ENCODE data around the gene TMEFF2. TPM values are rescaled to one million over a fixed set of nuclear protein-coding genes. Genes with fewer than 3 reads are reported as not detected.

Gene TMEFF2
- total and polyA plus RNA-seq, 8 donors, result 0.05 to 0.75 TPM; not detected in 6

DNA sequence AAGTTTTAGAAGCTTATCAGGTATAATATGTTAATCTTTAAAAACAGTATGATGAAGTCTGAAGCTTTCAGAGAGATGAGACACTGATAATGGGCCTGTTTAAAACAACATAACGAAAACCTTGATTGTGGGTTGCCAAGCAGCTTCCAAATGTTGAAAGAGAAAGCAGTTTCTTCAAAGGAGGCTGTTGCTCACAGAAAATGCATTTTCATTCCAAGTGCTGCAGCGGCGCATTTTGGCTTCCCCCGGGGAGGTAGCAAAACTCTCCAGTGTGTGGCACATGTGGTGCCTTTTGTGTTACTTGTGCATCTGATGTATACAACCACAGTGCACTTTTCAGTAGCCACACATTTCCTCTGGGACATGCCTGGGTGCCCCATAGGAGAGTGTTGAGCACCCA, 66.1 kb downstream of the TMEFF2 start:
- Histone ChIP-seq H3K27ac (no peak overlapping the region), H3K27me3 (no peaks in the 10 kb centered on the region), H3K9me3 (no peaks in the 10 kb centered on the region), H3K4me3 (no peak overlapping the region), H3K36me3 (no peaks in the 10 kb centered on the region), H3K4me1 (no peaks in the 10 kb centered on the region)
- TF ChIP-seq, protein P1, sequence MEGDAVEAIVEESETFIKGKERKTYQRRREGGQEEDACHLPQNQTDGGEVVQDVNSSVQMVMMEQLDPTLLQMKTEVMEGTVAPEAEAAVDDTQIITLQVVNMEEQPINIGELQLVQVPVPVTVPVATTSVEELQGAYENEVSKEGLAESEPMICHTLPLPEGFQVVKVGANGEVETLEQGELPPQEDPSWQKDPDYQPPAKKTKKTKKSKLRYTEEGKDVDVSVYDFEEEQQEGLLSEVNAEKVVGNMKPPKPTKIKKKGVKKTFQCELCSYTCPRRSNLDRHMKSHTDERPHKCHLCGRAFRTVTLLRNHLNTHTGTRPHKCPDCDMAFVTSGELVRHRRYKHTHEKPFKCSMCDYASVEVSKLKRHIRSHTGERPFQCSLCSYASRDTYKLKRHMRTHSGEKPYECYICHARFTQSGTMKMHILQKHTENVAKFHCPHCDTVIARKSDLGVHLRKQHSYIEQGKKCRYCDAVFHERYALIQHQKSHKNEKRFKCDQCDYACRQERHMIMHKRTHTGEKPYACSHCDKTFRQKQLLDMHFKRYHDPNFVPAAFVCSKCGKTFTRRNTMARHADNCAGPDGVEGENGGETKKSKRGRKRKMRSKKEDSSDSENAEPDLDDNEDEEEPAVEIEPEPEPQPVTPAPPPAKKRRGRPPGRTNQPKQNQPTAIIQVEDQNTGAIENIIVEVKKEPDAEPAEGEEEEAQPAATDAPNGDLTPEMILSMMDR (IDR thresholded peaks at IDR 0.05), result no peak
- WGBS, 2 donors, result 75 to 77% methylated on average over 4 of the region's 4 CpGs
- DNase-seq (no peak), ATAC-seq (no peak), FAIRE-seq (no peak)
- intact Hi-C loops (cut with DNase I), result no loop called here

DNA sequence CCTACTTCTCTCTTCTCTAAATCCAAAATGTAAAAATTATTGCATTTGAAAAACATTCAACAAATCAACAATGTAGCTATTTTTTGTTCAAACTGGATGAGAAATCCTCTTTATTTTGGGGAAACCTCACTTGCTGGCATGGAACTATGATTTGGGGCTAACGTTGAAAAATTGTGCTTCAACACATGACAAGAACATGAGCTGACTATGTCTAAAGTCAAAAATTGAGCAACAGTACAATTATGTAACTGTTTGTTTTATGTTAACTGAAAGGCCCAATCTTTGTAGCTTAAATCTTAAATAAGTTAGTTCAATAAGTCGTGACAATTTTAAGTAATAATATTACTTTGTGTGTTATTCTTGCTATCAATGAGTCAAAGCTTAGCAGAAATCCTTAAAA, 67.3 kb downstream of the TMEFF2 start:
- TF ChIP-seq, protein P1 (IDR thresholded peaks at IDR 0.05), result no peak
- no peak overlapping the region for H3K4me3 ChIP-seq
- H3K9me3 ChIP-seq, result no peaks in the 10 kb centered on the region
- no peaks in the 10 kb centered on the region for H3K36me3 ChIP-seq
- H3K27me3 ChIP-seq, result no peaks in the 10 kb centered on the region
- DNase-seq (no peak), FAIRE-seq (no peak), ATAC-seq (no peak)
- no peak overlapping the region for H3K27ac ChIP-seq
- H3K4me1 ChIP-seq, result no peaks in the 10 kb centered on the region
- intact Hi-C loops (cut with DNase I), result no loop called here
- 27 to 29% methylated on average over 2 of the region's 2 CpGs for WGBS, 2 donors

DNA sequence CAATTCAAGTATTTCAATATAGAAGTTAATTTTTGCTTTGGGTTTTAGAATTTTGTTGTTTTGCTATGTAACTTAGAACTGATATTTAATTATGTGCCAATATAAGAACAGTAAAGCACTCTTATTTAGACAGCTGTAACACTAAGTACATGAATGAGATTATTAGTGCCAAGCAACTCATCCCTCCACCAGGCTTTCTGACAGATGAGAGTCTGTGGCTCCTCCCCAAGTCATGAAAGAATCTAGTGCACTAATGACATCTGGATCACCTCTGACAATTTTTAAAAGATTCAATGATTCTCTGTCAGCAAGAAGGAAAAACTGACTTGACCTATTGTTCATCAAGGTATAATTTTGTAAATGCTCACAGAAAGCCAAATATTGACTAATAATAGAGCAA, 67.8 kb downstream of the TMEFF2 start:
- FAIRE-seq (no peak), DNase-seq (no peak), ATAC-seq (no peak)
- TF ChIP-seq, protein P1 (IDR thresholded peaks at IDR 0.05), result no peak
- H3K27me3 ChIP-seq, result no peaks in the 10 kb centered on the region
- intact Hi-C loops (cut with DNase I), result no loop called here
- H3K4me1 ChIP-seq, result no peaks in the 10 kb centered on the region
- no peaks in the 10 kb centered on the region for H3K36me3 ChIP-seq
- no peaks in the 10 kb centered on the region for H3K9me3 ChIP-seq
- no peak overlapping the region for H3K4me3 ChIP-seq
- no peak overlapping the region for H3K27ac ChIP-seq

DNA sequence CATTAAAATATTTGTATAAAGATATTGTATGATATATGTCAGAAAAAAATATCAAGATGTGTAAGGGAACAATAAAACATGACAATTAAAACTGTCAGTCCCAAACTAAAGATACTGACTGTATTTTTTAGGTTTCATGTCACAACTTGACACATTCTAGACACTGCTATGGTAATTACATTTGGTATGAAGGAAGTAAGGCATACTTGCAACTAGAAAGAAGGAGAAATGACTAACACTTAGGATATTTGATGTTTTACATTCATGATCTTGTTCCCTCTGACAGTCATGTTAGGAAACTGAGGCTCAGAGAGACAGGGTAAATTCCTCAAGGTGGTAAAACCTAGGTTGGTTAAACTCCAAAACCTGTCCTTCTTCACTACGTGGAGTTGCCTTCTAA, 68.3 kb downstream of the TMEFF2 start:
- WGBS, 2 donors, result 0% methylated on average over 1 of the region's 1 CpG
- peak; percentile 72 for FAIRE-seq

DNA sequence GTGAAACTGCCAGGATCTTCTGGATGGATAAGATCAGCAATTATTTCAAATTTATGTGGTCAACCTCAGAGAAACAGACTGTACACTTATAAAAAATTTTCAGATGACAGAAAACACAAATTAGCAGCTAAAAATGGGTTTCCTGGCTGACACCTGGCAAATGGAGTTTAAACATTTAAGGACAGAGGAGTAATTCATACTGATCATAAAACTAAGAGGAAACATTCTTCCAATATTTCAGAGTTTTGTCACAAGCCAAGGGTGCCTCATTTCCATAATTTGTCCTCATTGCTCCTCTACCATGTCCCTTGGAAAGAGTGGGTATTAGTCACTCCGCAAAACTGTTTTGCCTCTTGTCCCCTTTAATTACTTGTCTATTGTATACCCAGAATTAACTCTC, 70.2 kb downstream of the TMEFF2 start:
- ATAC-seq (no peak), FAIRE-seq (no peak), DNase-seq (no peak)
- no peak overlapping the region for H3K27ac ChIP-seq
- H3K4me3 ChIP-seq, result no peak overlapping the region
- 75 to 96% methylated on average over 1 of the region's 1 CpG for WGBS, 2 donors
- intact Hi-C loops (cut with DNase I), result no loop called here
- no peaks in the 10 kb centered on the region for H3K4me1 ChIP-seq
- no peaks in the 10 kb centered on the region for H3K36me3 ChIP-seq
- no peaks in the 10 kb centered on the region for H3K27me3 ChIP-seq
- H3K9me3 ChIP-seq, result no peaks in the 10 kb centered on the region
- TF ChIP-seq, protein P1 (IDR thresholded peaks at IDR 0.05), result no peak

More for the DNA sequence above, 68.3 kb downstream of the TMEFF2 start:
- Histone ChIP-seq H3K9me3 (no peaks in the 10 kb centered on the region), H3K36me3 (no peaks in the 10 kb centered on the region), H3K4me3 (no peak overlapping the region), H3K27ac (no peak overlapping the region), H3K4me1 (no peaks in the 10 kb centered on the region), H3K27me3 (no peaks in the 10 kb centered on the region)
- intact Hi-C loops (cut with DNase I), result no loop called here
- no peak for DNase-seq
- TF ChIP-seq, protein P1 (IDR thresholded peaks at IDR 0.05), result no peak
- ATAC-seq, result no peak

All from pancreas (tissue), 10 donors.